HCEC 1CT (cell line): Measurements from ENCODE around the gene DCAF15.

ENCODE experiments used
- DNase-seq: peaks from one replicate; pipeline ENCODE4 v3.0.0-alpha.2; 2017

Gene DCAF15

GRCh38 chr19:13931391-13932148, 20.7 kb upstream of the DCAF15 start:
- DNase-seq, result no peak

- DNase-seq, result no peak
Observed at GRCh38 chr19:13932149-13932637, 20.1 kb upstream of the DCAF15 start.

GRCh38 chr19:13932911-13933393, 19.4 kb upstream of the DCAF15 start:
- DNase-seq, result no peak

- DNase-seq, result no peak
Observed at GRCh38 chr19:13934785-13935109, 17.6 kb upstream of the DCAF15 start.

GRCh38 chr19:13935765-13936510, 16.4 kb upstream of the DCAF15 start:
- DNase-seq, result no peak

GRCh38 chr19:13937479-13938300, 14.6 kb upstream of the DCAF15 start:
- DNase-seq, result no peak

GRCh38 chr19:13938301-13939064, 13.8 kb upstream of the DCAF15 start, which contains the start of gene PODNL1:
Gene PODNL1, minus strand, starts transcription at chr19:13938417. Its CDS starts 236 bp downstream, at chr19:13938181.
- peak; percentile 62 for DNase-seq

GRCh38 chr19:13942023-13942684, 10.2 kb upstream of the DCAF15 start:
- DNase-seq, result no peak

- DNase-seq, result no peak
Observed at GRCh38 chr19:13946414-13946813, 5.9 kb upstream of the DCAF15 start.

- DNase-seq, result no peak
Observed at GRCh38 chr19:13951043-13951442, 1.3 kb upstream of the DCAF15 start.

GRCh38 chr19:13951799-13952153, 533 bp upstream of the DCAF15 start:
- DNase-seq, result no peak

GRCh38 chr19:13952931-13953531, 722 bp downstream of the DCAF15 start:
- peak; percentile 55 for DNase-seq

GRCh38 chr19:13954185-13954584, 1.9 kb downstream of the DCAF15 start:
- DNase-seq, result no peak

GRCh38 chr19:13955662-13956364, 3.5 kb downstream of the DCAF15 start:
- no peak for DNase-seq

GRCh38 chr19:13956365-13956744, 4.0 kb downstream of the DCAF15 start:
- no peak for DNase-seq

GRCh38 chr19:13957051-13957450, 4.7 kb downstream of the DCAF15 start:
- DNase-seq, result no peak

- DNase-seq, result no peak
Observed at GRCh38 chr19:13958043-13958442, 5.7 kb downstream of the DCAF15 start.

GRCh38 chr19:13959141-13959961, 7.0 kb downstream of the DCAF15 start:
- DNase-seq, result no peak

- no peak for DNase-seq
Observed at GRCh38 chr19:13959962-13960862, 7.9 kb downstream of the DCAF15 start.
